NCI-H2196 treated with DMSO at 0.1 percent for 48 hours (cell line): Measurements from ENCODE around the gene RIBC2.
"Not testable (repeated sequence)": the region's sequence is repeated elsewhere in the genome, so short reads cannot be mapped to it uniquely, and the experiment has no call there.

ENCODE experiments used
- DNase-seq: peaks from one replicate; lab custom pipeline; 2025; ENCODE audit not compliant: unreplicated experiment; lab: John Stamatoyannopoulos, UW

Gene RIBC2

DNA sequence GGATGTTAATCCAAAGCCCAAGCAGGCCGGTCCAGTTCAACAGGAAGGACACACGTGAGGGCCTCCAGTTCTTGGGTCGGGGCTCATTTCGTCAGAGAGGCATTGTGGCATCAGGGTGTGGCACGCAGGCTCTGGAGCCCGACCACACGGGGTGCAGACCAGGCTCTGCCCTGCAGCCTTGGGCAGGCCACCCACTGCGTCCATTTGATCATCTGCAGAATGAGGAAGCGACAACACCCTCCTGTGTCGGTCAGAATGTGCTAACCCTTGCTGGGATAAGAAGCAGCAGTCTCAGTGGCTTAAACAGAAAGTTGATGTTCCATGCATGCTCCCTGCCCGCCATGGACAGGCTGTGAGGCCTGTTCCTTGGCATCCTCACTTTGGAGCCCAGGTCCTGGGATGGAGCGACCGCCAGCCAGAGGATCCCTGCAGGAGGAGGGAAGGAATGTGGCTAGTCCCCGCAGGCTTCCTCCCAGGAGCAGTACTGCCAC is 10.8 kb downstream of the RIBC2 start:
- DNase-seq, result no peak

GRCh38 chr22:45425101-45425500 is 11.6 kb downstream of the RIBC2 start:
- no peak for DNase-seq

- no peak for DNase-seq
These were observed 12.2 kb downstream of the RIBC2 start for GRCh38 chr22:45425531-45426265.

GRCh38 chr22:45426387-45426786 is 12.9 kb downstream of the RIBC2 start:
- no peak for DNase-seq

- DNase-seq, result no peak
These were observed 13.6 kb downstream of the RIBC2 start for GRCh38 chr22:45427114-45427513.

DNA sequence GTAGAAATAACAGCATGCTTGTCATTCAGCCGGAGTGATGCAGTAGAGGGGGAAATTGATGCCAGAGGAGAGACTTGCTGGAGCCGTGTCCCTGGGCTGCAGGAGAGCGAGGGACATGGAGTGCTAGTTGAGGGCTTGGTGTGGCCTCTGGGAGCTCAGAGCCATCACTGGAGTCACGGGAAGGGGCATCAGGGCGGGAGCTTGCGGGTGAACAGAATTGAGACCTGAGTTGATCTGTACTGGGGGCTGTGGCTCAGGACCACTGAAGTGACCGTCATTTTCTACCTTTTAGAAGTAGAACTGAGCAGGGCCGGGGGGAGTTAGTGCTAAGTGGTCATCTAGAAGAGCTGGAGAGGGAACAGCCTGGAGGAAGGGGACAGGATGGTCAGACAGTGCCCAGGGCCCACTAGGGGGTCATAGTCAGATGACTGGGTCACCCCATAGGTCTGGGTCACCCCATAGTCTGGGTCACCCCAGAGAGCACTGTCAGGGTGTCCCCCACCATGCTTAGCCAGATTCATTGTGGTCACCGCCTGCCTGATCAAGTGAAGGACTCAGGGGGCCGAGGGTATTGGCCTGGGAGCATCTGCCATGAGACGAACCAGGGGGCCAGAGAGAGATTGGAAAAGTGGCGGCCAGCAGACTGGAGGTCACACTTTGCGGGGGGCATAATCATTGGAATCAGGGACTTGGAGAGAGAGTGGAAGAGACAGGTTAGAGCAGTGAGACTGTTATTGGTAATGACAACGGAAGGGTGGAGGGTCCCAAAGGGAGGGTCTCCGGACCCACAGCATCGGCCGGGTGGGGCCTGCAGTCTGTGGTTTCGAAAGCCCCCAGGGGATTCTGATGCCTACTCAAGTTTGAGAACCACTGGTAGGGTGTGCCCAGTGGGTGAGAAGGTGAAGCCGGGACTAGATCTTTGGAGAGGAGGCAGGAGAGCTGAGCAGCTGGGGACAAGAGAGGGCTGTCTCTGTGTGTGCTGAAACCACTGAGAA is 15.2 kb downstream of the RIBC2 start:
- DNase-seq, result no peak

GRCh38 chr22:45429424-45429823 is 15.9 kb downstream of the RIBC2 start:
- no peak for DNase-seq

DNA sequence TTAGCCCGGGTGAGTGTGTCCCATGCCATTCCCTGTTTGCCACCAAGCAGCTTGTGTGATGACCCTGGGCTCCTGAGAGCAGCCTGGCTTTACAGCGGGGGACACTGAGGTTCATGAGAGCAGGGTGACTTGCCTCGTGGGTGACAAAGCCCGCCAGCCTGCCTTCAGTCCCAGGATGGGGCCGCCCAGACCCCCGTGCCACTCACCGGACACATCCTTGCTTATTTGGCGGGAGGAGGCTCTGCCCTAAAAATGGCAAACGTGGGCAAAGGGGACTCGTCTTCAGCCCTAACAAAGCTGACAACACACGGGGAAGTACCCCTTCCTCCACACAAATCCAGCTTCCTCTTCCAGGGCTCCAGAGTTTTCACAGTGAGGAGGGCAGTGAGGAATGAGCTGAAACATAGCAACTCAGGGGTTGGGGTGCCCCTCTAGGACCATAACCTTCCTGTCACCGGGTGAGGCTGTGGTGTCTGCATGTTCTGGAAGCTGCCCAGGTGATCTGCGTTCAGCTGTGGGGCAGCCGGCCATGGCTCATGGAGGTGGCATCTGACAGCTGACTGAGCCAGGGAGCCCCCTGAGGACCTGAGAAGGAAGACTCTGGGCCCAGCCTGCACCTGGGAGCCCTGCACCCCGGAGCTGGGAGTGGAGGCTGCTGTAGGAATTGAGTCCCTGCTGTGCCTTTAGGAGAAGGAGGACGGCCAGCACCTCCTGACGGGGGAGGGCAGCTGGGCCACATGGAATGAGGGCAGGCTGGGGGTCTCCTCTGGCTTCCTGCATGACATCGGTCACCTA is 16.7 kb downstream of the RIBC2 start:
- DNase-seq, result no peak

- DNase-seq, result no peak
These were observed 17.4 kb downstream of the RIBC2 start for GRCh38 chr22:45430871-45431270.

- no peak for DNase-seq
These were observed 21.5 kb downstream of the RIBC2 start for GRCh38 chr22:45434981-45435380.

DNA sequence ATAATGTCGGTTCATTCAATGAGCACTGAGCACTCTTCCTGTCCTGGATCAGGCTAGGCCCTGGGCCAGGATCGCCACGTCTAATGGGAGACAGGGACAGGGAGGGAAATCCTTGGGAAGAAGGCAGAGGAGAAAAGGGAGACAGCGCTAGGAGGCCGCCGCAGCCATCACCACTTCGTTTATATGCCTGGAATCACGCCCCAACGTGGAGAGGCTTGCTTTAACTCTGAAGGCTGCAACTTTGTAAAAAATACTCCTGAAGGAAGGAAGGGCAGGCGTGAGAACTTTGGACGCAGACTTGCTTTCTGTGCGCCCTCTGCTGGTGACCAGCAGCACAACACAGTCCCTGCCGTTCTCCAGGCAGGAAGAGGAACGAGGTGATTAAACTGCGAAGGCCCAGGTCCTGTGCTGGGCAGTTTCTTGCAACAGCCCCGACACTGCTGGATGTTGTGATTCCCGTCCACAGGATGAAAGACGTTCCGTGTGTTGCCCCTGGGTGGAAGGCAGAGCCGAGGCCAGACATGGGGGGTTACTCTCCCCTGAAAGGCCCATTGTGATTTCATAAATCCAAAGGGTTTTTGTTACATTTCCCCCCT is 22.1 kb downstream of the RIBC2 start:
- DNase-seq, result peak; percentile 75

- DNase-seq, result not testable (repeated sequence)
These were observed 23.5 kb downstream of the RIBC2 start for GRCh38 chr22:45436871-45437517.

GRCh38 chr22:45438336-45438735 is 24.8 kb downstream of the RIBC2 start:
- no peak for DNase-seq

- DNase-seq, result not testable (repeated sequence)
These were observed 27.2 kb downstream of the RIBC2 start for GRCh38 chr22:45440688-45441087.

DNA sequence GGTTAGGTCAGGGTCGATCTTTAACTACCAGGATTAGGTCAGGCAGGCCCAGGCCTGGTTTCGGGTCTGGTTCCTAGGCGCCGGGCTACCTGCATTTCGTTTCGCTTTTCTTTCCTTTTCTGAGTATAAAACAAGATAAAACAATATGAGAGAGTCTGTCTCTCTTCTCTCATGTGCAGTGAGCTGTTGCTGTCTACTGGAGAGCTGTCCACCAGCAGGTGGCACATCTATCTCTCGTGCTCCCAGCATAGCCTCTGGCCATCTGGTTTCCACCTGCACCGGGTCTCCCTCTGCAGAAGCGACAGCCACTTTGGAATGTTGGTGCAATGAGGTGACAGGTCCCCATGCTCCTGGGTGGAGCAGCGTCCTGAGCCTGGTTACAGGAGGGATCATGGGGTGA is 27.6 kb downstream of the RIBC2 start:
- DNase-seq, result peak; percentile 22

- DNase-seq, result no peak
These were observed 28.6 kb downstream of the RIBC2 start for GRCh38 chr22:45442116-45442515.

GRCh38 chr22:45444168-45444567 is 30.7 kb downstream of the RIBC2 start:
- no peak for DNase-seq

- no peak for DNase-seq
These were observed 31.7 kb downstream of the RIBC2 start for GRCh38 chr22:45445031-45445710.

- no peak for DNase-seq
These were observed 32.7 kb downstream of the RIBC2 start for GRCh38 chr22:45446216-45446615.

DNA sequence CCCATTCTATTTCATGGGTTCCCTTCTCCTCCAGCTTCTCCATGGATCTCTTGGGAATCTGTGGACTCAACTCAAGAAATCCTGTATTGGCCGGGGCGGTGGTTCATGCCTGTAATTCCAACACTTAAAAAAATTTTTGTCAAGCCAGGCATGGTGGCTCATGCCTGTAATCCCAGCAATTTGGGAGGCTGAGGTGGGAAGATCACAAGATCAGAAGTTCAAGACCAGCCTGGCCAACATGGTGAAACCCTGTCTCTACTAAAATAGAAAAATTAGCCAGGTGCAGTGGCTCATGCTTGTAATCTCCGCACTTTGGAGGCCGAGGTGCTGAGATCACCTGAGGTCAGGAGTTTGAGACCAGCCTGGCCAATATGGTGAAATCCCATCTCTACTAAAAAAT is 34.1 kb downstream of the RIBC2 start:
- not testable (repeated sequence) for DNase-seq
